HepG2 (cell line): Measurements from ENCODE around the gene CLDN19. TPM values are rescaled to one million over a fixed set of nuclear protein-coding genes. Genes with fewer than 3 reads are reported as not detected.

ENCODE experiments used
- ISX ChIP-seq: sonication (generic); formaldehyde crosslinking; conservative IDR thresholded peaks from 2 replicates; pipeline ENCODE4 v1.5.0; 2020; ENCODE audit warnings: missing genetic modification reagents
- NCOR1 ChIP-seq: fragments of 200-600 bp; sonication (generic); IDR thresholded peaks from 2 replicates; pipeline ENCODE4 v1.7.0; 2017; ENCODE audit warnings: antibody characterized with exemption, low read length, borderline replicate concordance
- RBM39 ChIP-seq: fragments of 200-400 bp; formaldehyde crosslinking; IDR thresholded peaks from one replicate; pipeline ENCODE4 v1.6.1; 2018; ENCODE audit warnings: antibody characterized with exemption, mild to moderate bottlenecking, low read depth, low read length; ENCODE audit not compliant: poor library complexity, severe bottlenecking
- TOE1 ChIP-seq: sonication (generic); formaldehyde crosslinking; IDR thresholded peaks from 2 replicates; pipeline ENCODE4 v1.4.0; 2020; ENCODE audit warnings: mild to moderate bottlenecking, missing genetic modification reagents
- ZBTB10 ChIP-seq: sonication (generic); formaldehyde crosslinking; IDR thresholded peaks from 2 replicates; pipeline ENCODE4 v1.4.0; 2020; ENCODE audit warnings: missing genetic modification reagents, borderline replicate concordance
- ZNF564 ChIP-seq: sonication (generic); formaldehyde crosslinking; IDR thresholded peaks from 2 replicates; pipeline ENCODE4 v1.8.1; 2023; ENCODE audit warnings: mild to moderate bottlenecking, missing genetic modification reagents
- ZNF572 ChIP-seq: sonication (generic); formaldehyde crosslinking; IDR thresholded peaks from 2 replicates; pipeline ENCODE4 v1.5.1; 2020; ENCODE audit warnings: mild to moderate bottlenecking, missing genetic modification reagents
- ZNF775 ChIP-seq: sonication (generic); formaldehyde crosslinking; IDR thresholded peaks from 2 replicates; pipeline ENCODE4 v1.4.0; 2020; ENCODE audit warnings: missing genetic modification reagents, mild to moderate bottlenecking, moderate library complexity, borderline replicate concordance
- ZUFSP ChIP-seq: sonication (generic); formaldehyde crosslinking; IDR thresholded peaks from 2 replicates; pipeline ENCODE4 v1.9.0; 2021; ENCODE audit warnings: missing genetic modification reagents, mild to moderate bottlenecking, borderline replicate concordance
- polyA plus RNA-seq, 8 experiments: library from polyadenylated mRNA; depleted of rRNA in 3 of 8; stranded (reverse) in 7 of 8; unstranded in 1 of 8; fragments of >200 nt; fragmentation: Illumina TruSeq in 4 of 8; extraction: Trizol in 4 of 8; gene quantifications; 2 replicates each; pipeline versions ENCODE4 v1.2.1 to v1.2.3, GENCODE V29; 2011 to 2016; ENCODE audit warnings: low read depth in 4 of 8, missing spikeins in 1 of 8, mixed read lengths in 1 of 8; ENCODE audit not compliant: insufficient read depth in 1 of 8
- total RNA-seq, 5 experiments: library from RNA; depleted of rRNA; stranded (reverse); fragments of >200 nt; fragmentation: Illumina TruSeq; extraction: Trizol; gene quantifications; 2 replicates each; pipeline ENCODE4 v1.2.3, GENCODE V29; 2016; ENCODE audit warnings: low read depth in 1 of 5

The CLDN19 gene
- total and polyA plus RNA-seq, 2 of the 13 experiments (the other 11 are each of a cell fraction or from before 2014, with no cell fraction given) = 5.0 to 7.6 TPM

GRCh38 chr1:42737257-42737656, 2.8 kb downstream of the CLDN19 start (continued):
- TF ChIP-seq NCOR1 (no peak), ISX (CRISPR knock-in tag) (no peak), ZUFSP (CRISPR knock-in tag) (no peak), ZBTB10 (CRISPR knock-in tag) (no peak), ZNF572 (CRISPR knock-in tag) (no peak), TOE1 (no peak), RBM39 (no peak), ZNF564 (CRISPR knock-in tag) (no peak), ZNF775 (CRISPR knock-in tag) (no peak)
